H1 (cell line): ENCODE measurements around the gene EGR2. TPM values are rescaled to one million over a fixed set of nuclear protein-coding genes. Genes with fewer than 3 reads are reported as not detected.

Experiments
- CTCF ChIA-PET: fragments of 300-600 bp; sonication (Branson Sonifier 250); formaldehyde crosslinking; loops from one replicate; lab custom pipeline; 2021; ENCODE audit not compliant: partially characterized antibody; lab: Charles Lee
- POLR2A ChIA-PET: fragments of 300-600 bp; sonication (Branson Sonifier 250); formaldehyde crosslinking; loops from one replicate; lab custom pipeline; 2021; ENCODE audit warnings: inconsistent platforms; ENCODE audit not compliant: partially characterized antibody; lab: Charles Lee
- DNase-seq, 2 experiments: peaks; one replicate each; pipeline versions ENCODE4 v3.0.0 to v3.0.0-alpha.2; 2010 to 2022; ENCODE audit warnings: low spot score in 2 of 2, low read depth in 1 of 2, mixed read lengths in 1 of 2
- FAIRE-seq: peaks from 2 replicates; lab custom pipeline; 2011; peaks lifted over from hg19 to GRCh38; lab: Jason Lieb, UNC
- H2AFZ ChIP-seq: 2 replicates; pipeline ENCODE4 v1.8.1; 2012; ENCODE audit warnings: low read length, inconsistent platforms
- H2AK5ac ChIP-seq: 2 replicates; pipeline ENCODE4 v1.6.1; 2013; ENCODE audit warnings: low read depth, low read length
- H2BK120ac ChIP-seq: replicated peaks from 2 replicates; pipeline ENCODE3; 2013; ENCODE audit warnings: low read depth, low read length, inconsistent platforms
- H2BK12ac ChIP-seq: 2 replicates; pipeline ENCODE4 v1.6.1; 2013; ENCODE audit warnings: low read depth, low read length
- H2BK15ac ChIP-seq: 2 replicates; pipeline ENCODE4 v1.6.1; 2013; ENCODE audit warnings: low read length
- H2BK20ac ChIP-seq: 2 replicates; pipeline ENCODE4 v1.6.1; 2013; ENCODE audit warnings: low read length
- H2BK5ac ChIP-seq: 2 replicates; pipeline ENCODE4 v1.6.1; 2013; ENCODE audit warnings: low read depth, low read length
- H3K14ac ChIP-seq: 2 replicates; pipeline ENCODE4 v1.6.1; 2013; ENCODE audit warnings: inconsistent platforms; ENCODE audit not compliant: insufficient read length
- H3K18ac ChIP-seq: 2 replicates; pipeline ENCODE4 v1.6.1; 2013; ENCODE audit warnings: low read length; ENCODE audit errors: extremely low read depth
- H3K23ac ChIP-seq: 2 replicates; pipeline ENCODE4 v1.6.1; 2013; ENCODE audit warnings: inconsistent platforms; ENCODE audit not compliant: insufficient read length
- H3K23me2 ChIP-seq: 2 replicates; pipeline ENCODE4 v1.6.1; 2013; ENCODE audit warnings: low read depth, low read length
- H3K27ac ChIP-seq: 2 replicates; pipeline ENCODE4 v1.6.1; 2011; ENCODE audit warnings: low read depth, low read length, inconsistent platforms
- H3K27me3 ChIP-seq, 4 experiments: replicated peaks in 1 of 4; 1 replicate in 1 of 4; 2 replicates in 3 of 4; pipeline versions ENCODE4 v1.6.1 to v1.8.1; 2011 to 2013; ENCODE audit warnings: low read length in 3 of 4, mild to moderate bottlenecking in 3 of 4, inconsistent platforms in 2 of 4, mixed read lengths in 2 of 4, moderate library complexity in 1 of 4; ENCODE audit not compliant: control insufficient read depth in 3 of 4, insufficient read depth in 3 of 4; ENCODE audit errors: extremely low read depth in 1 of 4
- H3K36me3 ChIP-seq, 4 experiments: 2 replicates each; pipeline versions ENCODE4 v1.6.1 to v1.8.1; 2011 to 2013; ENCODE audit warnings: mild to moderate bottlenecking in 4 of 4, low read length in 3 of 4, moderate library complexity in 2 of 4, control low read depth in 1 of 4, inconsistent platforms in 1 of 4; ENCODE audit not compliant: insufficient read depth in 4 of 4, control insufficient read depth in 2 of 4
- H3K4ac ChIP-seq: replicated peaks from 2 replicates; pipeline ENCODE3; 2013; ENCODE audit warnings: low read length, low read depth, mixed read lengths, inconsistent platforms; ENCODE audit not compliant: insufficient read length
- H3K4me1 ChIP-seq, 4 experiments: replicated peaks in 1 of 4; 1 replicate in 1 of 4; 2 replicates in 3 of 4; pipeline versions ENCODE4 v1.6.1 to v1.8.1; 2011 to 2013; ENCODE audit warnings: low read length in 3 of 4, inconsistent platforms in 2 of 4, mixed read lengths in 1 of 4; ENCODE audit not compliant: insufficient read depth in 4 of 4, control insufficient read depth in 3 of 4
- H3K4me2 ChIP-seq, 2 experiments: 2 replicates each; pipeline versions ENCODE4 v1.6.1 to v1.8.1; 2011 to 2013; ENCODE audit warnings: low read depth in 2 of 2, low read length in 2 of 2, control low read depth in 1 of 2, inconsistent platforms in 1 of 2, mild to moderate bottlenecking in 1 of 2; ENCODE audit not compliant: insufficient read depth in 1 of 2
- H3K4me3 ChIP-seq, 4 experiments: fragments of 200-600, 300-600 bp in 1 of 4; sonication (generic), shearing (Covaris generic), sonication (Bioruptor Twin) in 1 of 4; 2 replicates each; pipeline versions ENCODE4 v1.5.1 to v1.8.1; 2011 to 2016; ENCODE audit warnings: low read length in 4 of 4, low read depth in 3 of 4, control low read depth in 2 of 4, inconsistent platforms in 2 of 4, mild to moderate bottlenecking in 2 of 4, mixed read lengths in 1 of 4, moderate library complexity in 1 of 4; ENCODE audit not compliant: insufficient read depth in 2 of 4; ENCODE audit errors: extremely low read depth in 1 of 4
- H3K56ac ChIP-seq: replicated peaks from 2 replicates; pipeline ENCODE3; 2013; ENCODE audit warnings: low read depth, mild to moderate bottlenecking, mixed read lengths, low read length, inconsistent platforms; ENCODE audit not compliant: insufficient read length
- H3K79me1 ChIP-seq: 2 replicates; pipeline ENCODE4 v1.6.1; 2013; ENCODE audit warnings: low read depth, low read length, control low read depth
- H3K79me2 ChIP-seq, 2 experiments: 2 replicates each; pipeline versions ENCODE4 v1.6.1 to v1.8.1; 2012 to 2013; ENCODE audit warnings: low read length in 2 of 2, mild to moderate bottlenecking in 2 of 2, inconsistent platforms in 1 of 2; ENCODE audit not compliant: insufficient read depth in 2 of 2, control insufficient read depth in 1 of 2
- H3K9ac ChIP-seq, 4 experiments: replicated peaks in 1 of 4; 1 replicate in 1 of 4; 2 replicates in 3 of 4; pipeline versions ENCODE4 v1.6.1 to v1.8.1; 2011 to 2013; ENCODE audit warnings: low read depth in 3 of 4, low read length in 3 of 4, control low read depth in 2 of 4, mild to moderate bottlenecking in 2 of 4, moderate library complexity in 2 of 4, inconsistent platforms in 1 of 4; ENCODE audit errors: extremely low read depth in 1 of 4
- H3K9me3 ChIP-seq, 2 experiments: 2 replicates each; pipeline versions ENCODE4 v1.6.1 to v1.8.1; 2012 to 2013; ENCODE audit warnings: mild to moderate bottlenecking in 2 of 2, moderate library complexity in 2 of 2, control low read depth in 1 of 2, inconsistent platforms in 1 of 2, low read depth in 1 of 2, low read length in 1 of 2, mixed read lengths in 1 of 2; ENCODE audit not compliant: insufficient read depth in 2 of 2
- H4K20me1 ChIP-seq, 2 experiments: replicated peaks in 1 of 2; 2 replicates each; pipeline versions ENCODE3 to v1.8.1; 2011 to 2013; ENCODE audit warnings: inconsistent platforms in 2 of 2, low read length in 2 of 2, mild to moderate bottlenecking in 1 of 2; ENCODE audit not compliant: insufficient read depth in 2 of 2, control insufficient read depth in 1 of 2
- H4K5ac ChIP-seq: 2 replicates; pipeline ENCODE4 v1.6.1; 2013; ENCODE audit warnings: low read length, low read depth, mixed read lengths, inconsistent platforms; ENCODE audit not compliant: insufficient read length
- H4K8ac ChIP-seq: 2 replicates; pipeline ENCODE4 v1.8.0; 2013; ENCODE audit warnings: mild to moderate bottlenecking, moderate library complexity, low read length, inconsistent platforms; ENCODE audit not compliant: insufficient read depth; ENCODE audit errors: extremely low read depth
- H4K91ac ChIP-seq: replicated peaks from 2 replicates; pipeline ENCODE3; 2013; ENCODE audit warnings: low read length, mixed read lengths, inconsistent platforms; ENCODE audit not compliant: insufficient read length
- POU5F1 ChIP-seq: IDR thresholded peaks from 2 replicates; pipeline ENCODE4 v1.6.1; 2011; ENCODE audit warnings: low read depth, mild to moderate bottlenecking, low read length, moderate library complexity
- SRF ChIP-seq: IDR thresholded peaks from 2 replicates; pipeline ENCODE4 v1.6.1; 2011; ENCODE audit warnings: mild to moderate bottlenecking, low read depth, low read length, moderate library complexity
- WGBS, 2 experiments: shearing (Covaris generic) in 1 of 2; methylation state at CpG; one replicate each; pipeline versions ENCODE4 v1.1.6 to v1.1.7; 2013 to 2015; ENCODE audit warnings: low lambda C conversion rate in 2 of 2, mixed read lengths in 2 of 2, inconsistent platforms in 1 of 2, low coverage in 1 of 2, missing lambda C conversion rate in 1 of 2; ENCODE audit not compliant: insufficient replicate concordance in 2 of 2, insufficient coverage in 1 of 2, insufficient read length in 1 of 2; ENCODE audit errors: extremely low coverage in 1 of 2, missing lambda C conversion rate in 1 of 2; 5-methylcytosine and 5-hydroxymethylcytosine counted together
- polyA plus RNA-seq, 7 experiments: library from polyadenylated mRNA; depleted of rRNA in 3 of 7; stranded (reverse) in 5 of 7; unstranded in 2 of 7; fragments of >200 nt in 5 of 7; fragments of 200-250 nt in 2 of 7; gene quantifications; 1 replicate in 5 of 7; 2 replicates in 1 of 7; 4 replicates in 1 of 7; pipeline versions ENCODE4 v1.2.1 to v1.2.3, GENCODE V29; 2011 to 2013; ENCODE audit warnings: missing spikeins in 2 of 7, mixed read lengths in 2 of 7
- total RNA-seq: library from RNA; stranded (reverse); fragmentation: NEBNext Ultra II Directional; extraction: Animal tissue kit (Norgen Biotek cat#: 25700); gene quantifications from 2 replicates; pipeline ENCODE4 v1.2.1, GENCODE V29; 2021

EGR2 gene
- total and polyA plus RNA-seq, 2 of the 8 experiments (the other 6 are each of a cell fraction or from before 2014, with no cell fraction given), result 1.3 to 2.1 TPM

GRCh38 chr10:62843600-62843999 is 27.4 kb upstream of the EGR2 start:
- FAIRE-seq, result no peak
- WGBS, 2 experiments, result 90% methylated on average over 3 of the region's 3 CpGs; no CpG with 5 or more reads in 1 of the 2 experiments

More at GRCh38 chr10:62843600-62843999, 27.4 kb upstream of the EGR2 start:
- Histone ChIP-seq H3K79me1 (no peaks in the 10 kb centered on the region), H3K4me1 (no peaks in the 10 kb centered on the region), H3K4me2 (no peak overlapping the region), H4K5ac (no peak overlapping the region), H3K27me3 (no peaks in the 10 kb centered on the region), H3K36me3 (no peaks in the 10 kb centered on the region), H3K56ac (no peak overlapping the region), H4K91ac (no peak overlapping the region), H3K9ac (no peak overlapping the region), H2BK120ac (no peak overlapping the region), H3K23me2 (no peaks in the 10 kb centered on the region), H3K27ac (no peak overlapping the region), H2AK5ac (no peak overlapping the region), H3K79me2 (no peaks in the 10 kb centered on the region), H2BK12ac (no peak overlapping the region), H3K14ac (no peak overlapping the region), H2BK5ac (no peak overlapping the region), H3K23ac (no peak overlapping the region), H3K18ac (no peak overlapping the region), H2BK20ac (no peak overlapping the region), H3K9me3 (no peaks in the 10 kb centered on the region), H4K20me1 (no peaks in the 10 kb centered on the region), H3K4ac (no peak overlapping the region), H4K8ac (no peak overlapping the region), H2BK15ac (no peak overlapping the region), H3K4me3 (no peak overlapping the region), H2AFZ (no peak overlapping the region)
- CTCF ChIA-PET, result interaction anchor here (1.0 to 2.0 kb wide), 7 partner anchors 8 to 282 kb away, joined by 3 to 7 read pairs (median 3); partner anchors contain the start of gene ADO
- POLR2A ChIA-PET, result interaction anchor here (0.6 kb wide), 1 partner anchor 267 kb away, joined by 4 read pairs; no protein-coding TSS in a partner anchor
- DNase-seq, result no peak
- peak; percentile 31; the same call in 1 of the 2 replicates for TF ChIP-seq SRF
- no peak for TF ChIP-seq POU5F1
